K562 (cell line): ENCODE data around the gene TPGS2. TPM values are rescaled to one million over a fixed set of nuclear protein-coding genes. Genes with fewer than 3 reads are reported as not detected.

Source experiments
- BRD4 ChIP-seq: fragments of 200-600 bp; sonication (generic); IDR thresholded peaks from 2 replicates; pipeline ENCODE4 v1.6.1; 2017; ENCODE audit warnings: inconsistent platforms
- CBX8 ChIP-seq: fragments of 200-600 bp; sonication (generic); IDR thresholded peaks from 2 replicates; pipeline ENCODE4 v1.6.1; 2012; ENCODE audit warnings: borderline replicate concordance, mixed run types, low read depth, mild to moderate bottlenecking, moderate library complexity, mixed read lengths, low read length, control low read depth, inconsistent platforms; ENCODE audit not compliant: poor library complexity, severe bottlenecking; ENCODE audit errors: extremely low read depth
- CHD2 ChIP-seq: IDR thresholded peaks from 2 replicates; pipeline ENCODE4 v1.6.1; 2011; ENCODE audit warnings: low read depth, low read length
- CREB1 ChIP-seq, 2 experiments: sonication (generic) in 1 of 2; formaldehyde crosslinking in 1 of 2; IDR thresholded peaks; 2 replicates each; pipeline versions ENCODE4 v1.6.1 to v1.8.0; 2012 to 2022; ENCODE audit warnings: inconsistent platforms in 1 of 2, mild to moderate bottlenecking in 1 of 2, missing genetic modification reagents in 1 of 2, moderate library complexity in 1 of 2
- ELF4 ChIP-seq: fragments of 450-650 bp; formaldehyde crosslinking; IDR thresholded peaks from 2 replicates; pipeline ENCODE4 v1.4.0; 2022; ENCODE audit warnings: missing genetic modification characterization
- FUS ChIP-seq: fragments of 200-400 bp; formaldehyde crosslinking; optimal IDR thresholded peaks from 2 replicates; pipeline ENCODE3; 2017; ENCODE audit warnings: low read depth, low read length
- L3MBTL2 ChIP-seq: fragments of 450-650 bp; IDR thresholded peaks from 2 replicates; pipeline ENCODE4 v1.6.1; 2016; ENCODE audit warnings: mild to moderate bottlenecking, moderate library complexity
- MTA3 ChIP-seq: fragments of 450-650 bp; formaldehyde crosslinking; IDR thresholded peaks from 2 replicates; pipeline ENCODE4 v1.6.1; 2017; ENCODE audit warnings: mild to moderate bottlenecking, borderline replicate concordance
- SNIP1 ChIP-seq: fragments of 450-650 bp; IDR thresholded peaks from 2 replicates; pipeline ENCODE4 v1.7.1; 2017; ENCODE audit warnings: low read depth, mild to moderate bottlenecking
- SRSF3 ChIP-seq: fragments of 200-400 bp; formaldehyde crosslinking; IDR thresholded peaks from 2 replicates; pipeline ENCODE4 v1.6.1; 2016; ENCODE audit warnings: mild to moderate bottlenecking, low read length, moderate library complexity; ENCODE audit not compliant: insufficient read depth
- STAG1 ChIP-seq: sonication (generic); formaldehyde crosslinking; IDR thresholded peaks from 2 replicates; pipeline ENCODE4 v1.5.0; 2020; ENCODE audit warnings: missing genetic modification reagents, borderline replicate concordance
- TAF7 ChIP-seq: fragments of 450-650 bp; IDR thresholded peaks from 2 replicates; pipeline ENCODE4 v1.6.1; 2016; ENCODE audit warnings: missing genetic modification characterization, missing compliant biosample characterization
- THRAP3 ChIP-seq: fragments of 450-650 bp; IDR thresholded peaks from 2 replicates; pipeline ENCODE4 v1.6.1; 2016; ENCODE audit warnings: mild to moderate bottlenecking, inconsistent platforms, borderline replicate concordance
- ZSCAN32 ChIP-seq: fragments of 450-650 bp; formaldehyde crosslinking; IDR thresholded peaks from 2 replicates; pipeline ENCODE4 v1.4.0; 2020; ENCODE audit warnings: mild to moderate bottlenecking, moderate library complexity
- polyA plus RNA-seq, 8 experiments: library from polyadenylated mRNA; depleted of rRNA in 4 of 8; stranded (reverse) in 5 of 8; unstranded in 3 of 8; fragments of >200 nt; fragmentation: Nextera tagmentation in 2 of 8; fragmentation: Illumina TruSeq in 1 of 8; extraction: Ambion mirVana in 2 of 8; extraction: Trizol in 1 of 8; gene quantifications; 2 replicates each; pipeline versions ENCODE4 v1.2.1 to v1.2.3, GENCODE V29; 2011 to 2014; ENCODE audit warnings: inconsistent platforms in 1 of 8, missing spikeins in 1 of 8
- total RNA-seq, 7 experiments: library from RNA; depleted of rRNA in 6 of 7; stranded (reverse); fragments of >200 nt in 6 of 7; fragmentation: Illumina TruSeq in 2 of 7; extraction: Trizol in 2 of 7; gene quantifications; 2 replicates each; pipeline versions ENCODE4 v1.2.1 to v1.2.3, GENCODE V29; 2011 to 2021; ENCODE audit warnings: low replicate concordance in 1 of 7
- TF ChIP-seq, protein P1 (sequence below): fragments of 200-400 bp; formaldehyde crosslinking; IDR thresholded peaks from 2 replicates; pipeline ENCODE4 v1.6.1; 2017; ENCODE audit warnings: mild to moderate bottlenecking, low read depth, low read length, moderate library complexity
- TF ChIP-seq, protein P2 (sequence below): fragments of 450-650 bp; IDR thresholded peaks from 2 replicates; pipeline ENCODE4 v1.6.1; 2017; ENCODE audit warnings: antibody characterized with exemption, mild to moderate bottlenecking
- TF ChIP-seq, protein P3 (sequence below): fragments of 450-650 bp; IDR thresholded peaks from 2 replicates; pipeline ENCODE4 v1.6.1; 2016; ENCODE audit warnings: mild to moderate bottlenecking

The TPGS2 gene
- total and polyA plus RNA-seq, 9 of the 15 experiments (the other 6 are each of a cell fraction or from before 2014, with no cell fraction given), result 94.2 to 449 (median 134) TPM

DNA sequence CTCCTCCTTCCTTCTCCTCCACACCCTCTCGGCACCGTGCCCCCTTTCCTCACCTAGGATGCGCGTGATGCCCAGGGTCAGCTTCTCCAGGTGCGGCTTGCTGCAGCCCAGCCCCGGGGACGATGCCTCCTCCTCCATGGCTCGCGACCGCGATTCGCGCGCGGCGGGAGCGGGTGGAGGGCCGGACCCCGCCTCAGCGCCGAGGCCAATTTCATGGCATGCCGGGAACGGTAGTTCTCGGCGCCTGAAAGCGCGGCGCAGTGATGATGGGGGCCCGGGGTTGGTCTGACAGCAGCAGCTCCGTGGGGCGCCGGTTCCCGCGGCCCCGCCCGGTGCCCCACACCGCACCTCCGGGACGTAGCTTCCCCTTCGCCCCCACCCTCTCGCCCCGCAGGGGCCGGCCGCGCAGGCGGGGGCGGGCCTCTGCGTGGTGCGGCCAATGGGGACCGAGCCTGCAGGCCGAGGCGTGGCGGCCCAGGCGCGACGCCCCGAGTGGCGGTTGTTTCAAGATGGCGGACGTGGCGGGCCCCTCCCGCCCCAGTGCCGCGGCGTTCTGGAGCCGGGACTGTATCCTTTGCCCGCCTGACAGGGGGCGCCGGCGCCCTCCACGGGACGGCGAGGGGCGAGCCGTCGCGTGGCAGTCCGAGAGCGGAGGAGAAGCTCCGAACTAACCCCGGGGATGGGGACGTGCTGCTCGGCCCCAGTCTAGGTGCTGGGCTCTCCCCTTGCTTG lies at the start of gene TPGS2, which contains the start of gene KIAA1328 (continued):
- TF ChIP-seq CREB1 (IDR thresholded peaks at IDR 0.05) (peak; percentile 87), CREB1 (CRISPR knock-in tag; IDR thresholded peaks at IDR 0.05) (peak; percentile 80), CBX8 (no peak), MTA3 (peak; percentile 95), BRD4 (no peak; the same call in 1 of the 2 replicates), L3MBTL2 (peak; percentile 99), CHD2 (peak; percentile 49; the same call in 1 of the 2 replicates), THRAP3 (no peak), ZSCAN32 (CRISPR knock-in tag) (no peak), SNIP1 (no peak), FUS (peak; percentile 96), STAG1 (CRISPR knock-in tag) (no peak), ELF4 (CRISPR knock-in tag) (peak; percentile 23; the same call in 1 of the 2 replicates), TAF7 (tag) (peak; percentile 68), SRSF3 (no peak)
- TF ChIP-seq, protein P1, sequence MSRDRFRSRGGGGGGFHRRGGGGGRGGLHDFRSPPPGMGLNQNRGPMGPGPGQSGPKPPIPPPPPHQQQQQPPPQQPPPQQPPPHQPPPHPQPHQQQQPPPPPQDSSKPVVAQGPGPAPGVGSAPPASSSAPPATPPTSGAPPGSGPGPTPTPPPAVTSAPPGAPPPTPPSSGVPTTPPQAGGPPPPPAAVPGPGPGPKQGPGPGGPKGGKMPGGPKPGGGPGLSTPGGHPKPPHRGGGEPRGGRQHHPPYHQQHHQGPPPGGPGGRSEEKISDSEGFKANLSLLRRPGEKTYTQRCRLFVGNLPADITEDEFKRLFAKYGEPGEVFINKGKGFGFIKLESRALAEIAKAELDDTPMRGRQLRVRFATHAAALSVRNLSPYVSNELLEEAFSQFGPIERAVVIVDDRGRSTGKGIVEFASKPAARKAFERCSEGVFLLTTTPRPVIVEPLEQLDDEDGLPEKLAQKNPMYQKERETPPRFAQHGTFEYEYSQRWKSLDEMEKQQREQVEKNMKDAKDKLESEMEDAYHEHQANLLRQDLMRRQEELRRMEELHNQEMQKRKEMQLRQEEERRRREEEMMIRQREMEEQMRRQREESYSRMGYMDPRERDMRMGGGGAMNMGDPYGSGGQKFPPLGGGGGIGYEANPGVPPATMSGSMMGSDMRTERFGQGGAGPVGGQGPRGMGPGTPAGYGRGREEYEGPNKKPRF, result no peak
- TF ChIP-seq, protein P2, sequence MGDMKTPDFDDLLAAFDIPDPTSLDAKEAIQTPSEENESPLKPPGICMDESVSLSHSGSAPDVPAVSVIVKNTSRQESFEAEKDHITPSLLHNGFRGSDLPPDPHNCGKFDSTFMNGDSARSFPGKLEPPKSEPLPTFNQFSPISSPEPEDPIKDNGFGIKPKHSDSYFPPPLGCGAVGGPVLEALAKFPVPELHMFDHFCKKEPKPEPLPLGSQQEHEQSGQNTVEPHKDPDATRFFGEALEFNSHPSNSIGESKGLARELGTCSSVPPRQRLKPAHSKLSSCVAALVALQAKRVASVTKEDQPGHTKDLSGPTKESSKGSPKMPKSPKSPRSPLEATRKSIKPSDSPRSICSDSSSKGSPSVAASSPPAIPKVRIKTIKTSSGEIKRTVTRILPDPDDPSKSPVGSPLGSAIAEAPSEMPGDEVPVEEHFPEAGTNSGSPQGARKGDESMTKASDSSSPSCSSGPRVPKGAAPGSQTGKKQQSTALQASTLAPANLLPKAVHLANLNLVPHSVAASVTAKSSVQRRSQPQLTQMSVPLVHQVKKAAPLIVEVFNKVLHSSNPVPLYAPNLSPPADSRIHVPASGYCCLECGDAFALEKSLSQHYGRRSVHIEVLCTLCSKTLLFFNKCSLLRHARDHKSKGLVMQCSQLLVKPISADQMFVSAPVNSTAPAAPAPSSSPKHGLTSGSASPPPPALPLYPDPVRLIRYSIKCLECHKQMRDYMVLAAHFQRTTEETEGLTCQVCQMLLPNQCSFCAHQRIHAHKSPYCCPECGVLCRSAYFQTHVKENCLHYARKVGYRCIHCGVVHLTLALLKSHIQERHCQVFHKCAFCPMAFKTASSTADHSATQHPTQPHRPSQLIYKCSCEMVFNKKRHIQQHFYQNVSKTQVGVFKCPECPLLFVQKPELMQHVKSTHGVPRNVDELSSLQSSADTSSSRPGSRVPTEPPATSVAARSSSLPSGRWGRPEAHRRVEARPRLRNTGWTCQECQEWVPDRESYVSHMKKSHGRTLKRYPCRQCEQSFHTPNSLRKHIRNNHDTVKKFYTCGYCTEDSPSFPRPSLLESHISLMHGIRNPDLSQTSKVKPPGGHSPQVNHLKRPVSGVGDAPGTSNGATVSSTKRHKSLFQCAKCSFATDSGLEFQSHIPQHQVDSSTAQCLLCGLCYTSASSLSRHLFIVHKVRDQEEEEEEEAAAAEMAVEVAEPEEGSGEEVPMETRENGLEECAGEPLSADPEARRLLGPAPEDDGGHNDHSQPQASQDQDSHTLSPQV, result peak; percentile 51; the same call in 1 of the 2 replicates
- TF ChIP-seq, protein P3, sequence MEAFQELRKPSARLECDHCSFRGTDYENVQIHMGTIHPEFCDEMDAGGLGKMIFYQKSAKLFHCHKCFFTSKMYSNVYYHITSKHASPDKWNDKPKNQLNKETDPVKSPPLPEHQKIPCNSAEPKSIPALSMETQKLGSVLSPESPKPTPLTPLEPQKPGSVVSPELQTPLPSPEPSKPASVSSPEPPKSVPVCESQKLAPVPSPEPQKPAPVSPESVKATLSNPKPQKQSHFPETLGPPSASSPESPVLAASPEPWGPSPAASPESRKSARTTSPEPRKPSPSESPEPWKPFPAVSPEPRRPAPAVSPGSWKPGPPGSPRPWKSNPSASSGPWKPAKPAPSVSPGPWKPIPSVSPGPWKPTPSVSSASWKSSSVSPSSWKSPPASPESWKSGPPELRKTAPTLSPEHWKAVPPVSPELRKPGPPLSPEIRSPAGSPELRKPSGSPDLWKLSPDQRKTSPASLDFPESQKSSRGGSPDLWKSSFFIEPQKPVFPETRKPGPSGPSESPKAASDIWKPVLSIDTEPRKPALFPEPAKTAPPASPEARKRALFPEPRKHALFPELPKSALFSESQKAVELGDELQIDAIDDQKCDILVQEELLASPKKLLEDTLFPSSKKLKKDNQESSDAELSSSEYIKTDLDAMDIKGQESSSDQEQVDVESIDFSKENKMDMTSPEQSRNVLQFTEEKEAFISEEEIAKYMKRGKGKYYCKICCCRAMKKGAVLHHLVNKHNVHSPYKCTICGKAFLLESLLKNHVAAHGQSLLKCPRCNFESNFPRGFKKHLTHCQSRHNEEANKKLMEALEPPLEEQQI, result peak; percentile 61; the same call in 1 of the 2 replicates
